K562 (cell line): ENCODE data around the gene TMEM151A. TPM values are rescaled to one million over a fixed set of nuclear protein-coding genes. Genes with fewer than 3 reads are reported as not detected.

Source experiments
- HNRNPLL ChIP-seq: fragments of 200-400 bp; formaldehyde crosslinking; IDR thresholded peaks from 2 replicates; pipeline ENCODE4 v1.6.1; 2017; ENCODE audit warnings: low read length, low read depth, mild to moderate bottlenecking; ENCODE audit not compliant: poor library complexity, severe bottlenecking
- IRF2 ChIP-seq: sonication (generic); formaldehyde crosslinking; IDR thresholded peaks from 2 replicates; pipeline ENCODE4 v1.8.1; 2022; ENCODE audit warnings: mild to moderate bottlenecking, missing genetic modification reagents
- KLF13 ChIP-seq: fragments of 450-650 bp; IDR thresholded peaks from 2 replicates; pipeline ENCODE4 v1.6.1; 2016; ENCODE audit warnings: missing genetic modification characterization, low read depth, mild to moderate bottlenecking, missing compliant biosample characterization, moderate library complexity, borderline replicate concordance
- PCBP1 ChIP-seq: fragments of 200-400 bp; formaldehyde crosslinking; IDR thresholded peaks from 2 replicates; pipeline ENCODE4 v1.6.1; 2018; ENCODE audit warnings: mild to moderate bottlenecking, low read depth, low read length; ENCODE audit not compliant: poor library complexity, severe bottlenecking
- RAD51 ChIP-seq: fragments of 450-650 bp; IDR thresholded peaks from 2 replicates; pipeline ENCODE4 v1.7.1; 2016; ENCODE audit warnings: low read depth, mild to moderate bottlenecking, borderline replicate concordance
- SIX5 ChIP-seq, 2 experiments: IDR thresholded peaks; 2 replicates each; pipeline ENCODE4 v1.6.1; 2011; ENCODE audit warnings: low read length in 2 of 2, borderline replicate concordance in 1 of 2, low read depth in 1 of 2, mild to moderate bottlenecking in 1 of 2, moderate library complexity in 1 of 2; ENCODE audit not compliant: insufficient read depth in 1 of 2
- SP1 ChIP-seq: sonication (generic); formaldehyde crosslinking; IDR thresholded peaks from 2 replicates; pipeline ENCODE4 v1.8.1; 2022; ENCODE audit warnings: mild to moderate bottlenecking, missing genetic modification reagents
- ZNF354B ChIP-seq: fragments of 250-450 bp; sonication (Bioruptor Pico); IDR thresholded peaks from 2 replicates; pipeline ENCODE4 v1.4.0; 2020
- polyA plus RNA-seq, 8 experiments: library from polyadenylated mRNA; depleted of rRNA in 4 of 8; stranded (reverse) in 5 of 8; unstranded in 3 of 8; fragments of >200 nt; fragmentation: Nextera tagmentation in 2 of 8; fragmentation: Illumina TruSeq in 1 of 8; extraction: Ambion mirVana in 2 of 8; extraction: Trizol in 1 of 8; gene quantifications; 2 replicates each; pipeline versions ENCODE4 v1.2.1 to v1.2.3, GENCODE V29; 2011 to 2014; ENCODE audit warnings: inconsistent platforms in 1 of 8, missing spikeins in 1 of 8
- total RNA-seq, 7 experiments: library from RNA; depleted of rRNA in 6 of 7; stranded (reverse); fragments of >200 nt in 6 of 7; fragmentation: Illumina TruSeq in 2 of 7; extraction: Trizol in 2 of 7; gene quantifications; 2 replicates each; pipeline versions ENCODE4 v1.2.1 to v1.2.3, GENCODE V29; 2011 to 2021; ENCODE audit warnings: low replicate concordance in 1 of 7
- TF ChIP-seq, protein P1 (sequence below), 2 experiments: fragments of 450-650 bp in 1 of 2; sonication (generic) in 1 of 2; formaldehyde crosslinking in 1 of 2; IDR thresholded peaks; 2 replicates each; pipeline versions ENCODE4 v1.7.1 to v1.9.0; 2016 to 2022; ENCODE audit warnings: inconsistent platforms in 1 of 2, mild to moderate bottlenecking in 1 of 2, missing genetic modification reagents in 1 of 2
- TF ChIP-seq, protein P2 (sequence below): sonication (generic); formaldehyde crosslinking; IDR thresholded peaks from 2 replicates; pipeline ENCODE4 v1.8.0; 2022; ENCODE audit warnings: missing genetic modification reagents, mild to moderate bottlenecking, moderate library complexity, borderline replicate concordance

Gene TMEM151A
- total and polyA plus RNA-seq, 9 of the 15 experiments (the other 6 are each of a cell fraction or from before 2014, with no cell fraction given), result not detected

DNA sequence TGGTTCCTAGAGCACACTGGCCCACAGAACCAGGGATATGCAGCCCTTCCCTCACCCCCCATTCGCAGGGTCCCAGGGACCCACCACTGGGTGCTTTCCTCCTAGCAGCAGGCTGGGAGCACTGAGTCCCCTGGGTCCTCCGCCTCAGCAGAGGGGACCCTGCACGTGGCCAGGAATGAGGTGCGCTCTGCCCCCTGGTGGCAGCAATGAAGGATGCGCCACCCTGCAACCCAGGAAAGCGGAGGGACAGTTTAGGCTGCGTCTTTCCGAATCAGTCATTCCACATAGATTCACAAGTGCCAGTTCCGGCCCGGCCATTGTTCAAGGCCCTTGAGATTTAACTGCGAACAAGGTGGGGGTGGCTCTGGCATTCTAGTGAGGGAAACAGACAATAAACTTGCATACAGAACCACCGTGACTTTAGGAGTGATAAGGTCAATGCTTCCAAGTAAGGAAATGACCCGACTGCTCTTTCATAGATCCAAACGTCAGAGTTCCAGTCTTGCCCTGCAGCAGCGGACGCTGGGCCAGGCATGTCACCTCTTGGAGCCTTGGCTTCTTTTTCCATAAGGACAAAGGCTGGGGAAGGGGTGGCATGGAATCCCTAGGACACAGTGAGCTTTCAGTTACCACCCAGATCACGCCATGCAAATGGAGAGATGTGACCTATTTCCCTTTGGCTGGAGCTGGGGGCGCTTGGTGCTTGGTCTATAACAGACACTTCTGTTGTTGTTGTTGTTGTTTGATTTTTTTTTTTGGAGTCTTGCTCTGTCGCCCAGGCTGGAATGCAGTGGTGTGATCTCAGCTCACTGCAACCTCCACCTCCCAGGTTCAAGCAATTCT, 36.8 kb downstream of the TMEM151A start (continued):
- TF ChIP-seq, protein P1, sequence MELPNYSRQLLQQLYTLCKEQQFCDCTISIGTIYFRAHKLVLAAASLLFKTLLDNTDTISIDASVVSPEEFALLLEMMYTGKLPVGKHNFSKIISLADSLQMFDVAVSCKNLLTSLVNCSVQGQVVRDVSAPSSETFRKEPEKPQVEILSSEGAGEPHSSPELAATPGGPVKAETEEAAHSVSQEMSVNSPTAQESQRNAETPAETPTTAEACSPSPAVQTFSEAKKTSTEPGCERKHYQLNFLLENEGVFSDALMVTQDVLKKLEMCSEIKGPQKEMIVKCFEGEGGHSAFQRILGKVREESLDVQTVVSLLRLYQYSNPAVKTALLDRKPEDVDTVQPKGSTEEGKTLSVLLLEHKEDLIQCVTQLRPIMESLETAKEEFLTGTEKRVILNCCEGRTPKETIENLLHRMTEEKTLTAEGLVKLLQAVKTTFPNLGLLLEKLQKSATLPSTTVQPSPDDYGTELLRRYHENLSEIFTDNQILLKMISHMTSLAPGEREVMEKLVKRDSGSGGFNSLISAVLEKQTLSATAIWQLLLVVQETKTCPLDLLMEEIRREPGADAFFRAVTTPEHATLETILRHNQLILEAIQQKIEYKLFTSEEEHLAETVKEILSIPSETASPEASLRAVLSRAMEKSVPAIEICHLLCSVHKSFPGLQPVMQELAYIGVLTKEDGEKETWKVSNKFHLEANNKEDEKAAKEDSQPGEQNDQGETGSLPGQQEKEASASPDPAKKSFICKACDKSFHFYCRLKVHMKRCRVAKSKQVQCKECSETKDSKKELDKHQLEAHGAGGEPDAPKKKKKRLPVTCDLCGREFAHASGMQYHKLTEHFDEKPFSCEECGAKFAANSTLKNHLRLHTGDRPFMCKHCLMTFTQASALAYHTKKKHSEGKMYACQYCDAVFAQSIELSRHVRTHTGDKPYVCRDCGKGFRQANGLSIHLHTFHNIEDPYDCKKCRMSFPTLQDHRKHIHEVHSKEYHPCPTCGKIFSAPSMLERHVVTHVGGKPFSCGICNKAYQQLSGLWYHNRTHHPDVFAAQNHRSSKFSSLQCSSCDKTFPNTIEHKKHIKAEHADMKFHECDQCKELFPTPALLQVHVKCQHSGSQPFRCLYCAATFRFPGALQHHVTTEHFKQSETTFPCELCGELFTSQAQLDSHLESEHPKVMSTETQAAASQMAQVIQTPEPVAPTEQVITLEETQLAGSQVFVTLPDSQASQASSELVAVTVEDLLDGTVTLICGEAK (IDR thresholded peaks at IDR 0.05), result 0 out of 2 replicates have a peak, but pooled peaks have one; percentile 50
- TF ChIP-seq, protein P1 (CRISPR knock-in tag; IDR thresholded peaks at IDR 0.05), result 0 out of 2 replicates have a peak, but pooled peaks have one; percentile 11
- TF ChIP-seq SP1 (CRISPR knock-in tag) (peak; percentile 89), PCBP1 (no peak), SIX5 (IDR thresholded peaks at IDR 0.05; ENCODE audit: borderline replicate concordance in 1 of 2, insufficient read depth in 1 of 2, low read depth in 1 of 2, low read length in 2 of 2) (no peak), KLF13 (tag) (0 out of 2 replicates have a peak, but pooled peaks have one; percentile 26), ZNF354B (no peak), RAD51 (peak; percentile 63; the same call in 1 of the 2 replicates), IRF2 (CRISPR knock-in tag) (no peak), HNRNPLL (no peak)
- TF ChIP-seq, protein P2, sequence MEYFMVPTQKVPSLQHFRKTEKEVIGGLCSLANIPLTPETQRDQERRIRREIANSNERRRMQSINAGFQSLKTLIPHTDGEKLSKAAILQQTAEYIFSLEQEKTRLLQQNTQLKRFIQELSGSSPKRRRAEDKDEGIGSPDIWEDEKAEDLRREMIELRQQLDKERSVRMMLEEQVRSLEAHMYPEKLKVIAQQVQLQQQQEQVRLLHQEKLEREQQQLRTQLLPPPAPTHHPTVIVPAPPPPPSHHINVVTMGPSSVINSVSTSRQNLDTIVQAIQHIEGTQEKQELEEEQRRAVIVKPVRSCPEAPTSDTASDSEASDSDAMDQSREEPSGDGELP, result peak; percentile 66; the same call in 1 of the 2 replicates
